ENCODE data around the gene PXMP2.

PXMP2 gene

GRCh38 chr12:132660052-132660451 lies 27.3 kb upstream of the PXMP2 start:
- H3K4me3 ChIP-seq (ENCODE audit: low read depth, low read length): no peak overlapping the region

GRCh38 chr12:132660996-132661395 lies 26.4 kb upstream of the PXMP2 start:
- H3K4me3 ChIP-seq (ENCODE audit: low read depth, low read length): no peak overlapping the region

More at GRCh38 chr12:132660052-132660451, 27.3 kb upstream of the PXMP2 start:
- DNase-seq (ENCODE audit: low read depth): no peak
- TF ChIP-seq POLR2A (IDR thresholded peaks at IDR 0.05; ENCODE audit: extremely low read depth, insufficient read length): no peak

GRCh38 chr12:132661972-132662371 lies 25.4 kb upstream of the PXMP2 start:
- TF ChIP-seq MYC (IDR thresholded peaks at IDR 0.05; ENCODE audit: low read depth, low read length) (no peak), POLR2A (IDR thresholded peaks at IDR 0.05; ENCODE audit: extremely low read depth, insufficient read length) (no peak), CTCF (IDR thresholded peaks at IDR 0.05; ENCODE audit: low read depth, low read length) (no peak), MAX (IDR thresholded peaks at IDR 0.05; ENCODE audit: low read depth, low read length) (no peak)
- no peak for DNase-seq (ENCODE audit: low read depth)
- no peak overlapping the region for H3K4me3 ChIP-seq (ENCODE audit: low read depth, low read length)

More at GRCh38 chr12:132660996-132661395, 26.4 kb upstream of the PXMP2 start:
- TF ChIP-seq CTCF (IDR thresholded peaks at IDR 0.05; ENCODE audit: low read depth, low read length) (no peak), MYC (IDR thresholded peaks at IDR 0.05; ENCODE audit: low read depth, low read length) (no peak), MAX (IDR thresholded peaks at IDR 0.05; ENCODE audit: low read depth, low read length) (no peak), POLR2A (IDR thresholded peaks at IDR 0.05; ENCODE audit: extremely low read depth, insufficient read length) (no peak)
- DNase-seq (ENCODE audit: low read depth): no peak

GRCh38 chr12:132662901-132663755 lies 24.3 kb upstream of the PXMP2 start:
- no peak for TF ChIP-seq CTCF (IDR thresholded peaks at IDR 0.05; ENCODE audit: low read depth, low read length)
- DNase-seq (ENCODE audit: low read depth): no peak
- no peak overlapping the region for H3K4me3 ChIP-seq (ENCODE audit: low read depth, low read length)

GRCh38 chr12:132664206-132665148 lies 22.9 kb upstream of the PXMP2 start:
- TF ChIP-seq MAX (IDR thresholded peaks at IDR 0.05; ENCODE audit: low read depth, low read length) (no peak), MYC (IDR thresholded peaks at IDR 0.05; ENCODE audit: low read depth, low read length) (no peak), POLR2A (IDR thresholded peaks at IDR 0.05; ENCODE audit: extremely low read depth, insufficient read length) (no peak), CTCF (IDR thresholded peaks at IDR 0.05; ENCODE audit: low read depth, low read length) (no peak)
- H3K4me3 ChIP-seq (ENCODE audit: low read depth, low read length): no peak overlapping the region
- DNase-seq (ENCODE audit: low read depth): no peak

- DNase-seq (ENCODE audit: low read depth): no peak
- TF ChIP-seq MYC (IDR thresholded peaks at IDR 0.05; ENCODE audit: low read depth, low read length): no peak
- TF ChIP-seq MAX (IDR thresholded peaks at IDR 0.05; ENCODE audit: low read depth, low read length): no peak
- TF ChIP-seq POLR2A (IDR thresholded peaks at IDR 0.05; ENCODE audit: extremely low read depth, insufficient read length): no peak
- no peak for TF ChIP-seq CTCF (IDR thresholded peaks at IDR 0.05; ENCODE audit: low read depth, low read length)
- H3K4me3 ChIP-seq (ENCODE audit: low read depth, low read length): no peak overlapping the region
Measured at GRCh38 chr12:132665149-132665491, 22.3 kb upstream of the PXMP2 start.

Measured in NB4 (cell line).